Mesendoderm (in vitro differentiated cells): ENCODE data around the gene TEX38.
"Not testable (repeated sequence)": the region's sequence is repeated elsewhere in the genome, so short reads cannot be mapped to it uniquely, and the experiment has no call there.

Source experiments
- DNase-seq: peaks from one replicate; pipeline ENCODE4 v3.0.0; 2013
- H2AK5ac ChIP-seq: 2 replicates; pipeline ENCODE4 v1.6.1; 2013; ENCODE audit warnings: low read length, inconsistent platforms
- H2BK120ac ChIP-seq: 2 replicates; pipeline ENCODE4 v1.6.1; 2013; ENCODE audit warnings: low read depth, mild to moderate bottlenecking, low read length, moderate library complexity, mixed read lengths
- H2BK15ac ChIP-seq: replicated peaks from 2 replicates; pipeline ENCODE4 v1.6.1; 2013; ENCODE audit warnings: low read depth, mild to moderate bottlenecking, moderate library complexity
- H2BK5ac ChIP-seq: 2 replicates; pipeline ENCODE4 v1.6.1; 2013; ENCODE audit warnings: low read length, inconsistent platforms
- H3K18ac ChIP-seq: 2 replicates; pipeline ENCODE4 v1.6.1; 2013; ENCODE audit warnings: mild to moderate bottlenecking, low read length, mixed read lengths
- H3K23ac ChIP-seq: one replicate; pipeline ENCODE4 v1.6.1; 2013; ENCODE audit warnings: low read length
- H3K27ac ChIP-seq: 2 replicates; pipeline ENCODE4 v1.5.1; 2013; ENCODE audit warnings: low read depth, mild to moderate bottlenecking, inconsistent platforms, low read length, moderate library complexity
- H3K27me3 ChIP-seq: 2 replicates; pipeline ENCODE4 v1.6.1; 2013; ENCODE audit warnings: low read length, control low read depth, mild to moderate bottlenecking, inconsistent platforms; ENCODE audit not compliant: insufficient read depth, poor library complexity
- H3K36me3 ChIP-seq: 2 replicates; pipeline ENCODE4 v1.6.1; 2013; ENCODE audit warnings: low read length, inconsistent platforms; ENCODE audit not compliant: control insufficient read depth, insufficient read depth
- H3K4ac ChIP-seq: one replicate; pipeline ENCODE4 v1.6.1; 2013; ENCODE audit warnings: low read depth, mild to moderate bottlenecking, low read length, moderate library complexity
- H3K4me1 ChIP-seq: 2 replicates; pipeline ENCODE4 v1.6.1; 2013; ENCODE audit warnings: low read depth, low read length, inconsistent platforms; ENCODE audit not compliant: control insufficient read depth
- H3K4me2 ChIP-seq: 2 replicates; pipeline ENCODE4 v1.6.1; 2013; ENCODE audit warnings: low read length
- H3K4me3 ChIP-seq: 2 replicates; pipeline ENCODE4 v1.5.1; 2013; ENCODE audit warnings: mild to moderate bottlenecking, low read length
- H3K56ac ChIP-seq: one replicate; pipeline ENCODE4 v1.6.1; 2013; ENCODE audit warnings: low read length
- H3K79me1 ChIP-seq: 2 replicates; pipeline ENCODE4 v1.6.1; 2013; ENCODE audit warnings: low read length, inconsistent platforms
- H3K79me2 ChIP-seq: 2 replicates; pipeline ENCODE4 v1.6.1; 2013; ENCODE audit warnings: mild to moderate bottlenecking, low read length; ENCODE audit not compliant: control insufficient read depth, insufficient read depth
- H3K9ac ChIP-seq: 2 replicates; pipeline ENCODE4 v1.6.1; 2013; ENCODE audit warnings: low read length, inconsistent platforms
- H4K5ac ChIP-seq: one replicate; pipeline ENCODE4 v1.6.1; 2013; ENCODE audit warnings: low read length
- H4K8ac ChIP-seq: one replicate; pipeline ENCODE4 v1.6.1; 2013; ENCODE audit warnings: low read depth, mild to moderate bottlenecking, control low read depth, low read length, moderate library complexity
- whole genome bisulfite sequencing: extraction: QIAGEN DNeasy Blood & Tissue Kit; methylation state at CpG from one replicate; pipeline ENCODE4 v1.1.7; 2013; ENCODE audit warnings: low lambda C conversion rate, missing lambda C conversion rate; ENCODE audit not compliant: insufficient coverage; ENCODE audit errors: extremely low coverage; 5-methylcytosine and 5-hydroxymethylcytosine counted together

TEX38 gene

GRCh38 chr1:46651152-46651551 lies 20.5 kb upstream of the TEX38 start:
- H3K79me1 ChIP-seq, H3K36me3 ChIP-seq, H3K23ac ChIP-seq, H2AK5ac ChIP-seq, H3K4ac ChIP-seq, H3K4me2 ChIP-seq, H3K27ac ChIP-seq, H3K79me2 ChIP-seq, DNase-seq, H2BK120ac ChIP-seq, H4K5ac ChIP-seq, H3K27me3 ChIP-seq, H3K4me3 ChIP-seq, H3K4me1 ChIP-seq, H3K18ac ChIP-seq, H4K8ac ChIP-seq, H2BK5ac ChIP-seq, H2BK15ac ChIP-seq, H3K9ac ChIP-seq, H3K56ac ChIP-seq: not testable (repeated sequence)
- WGBS: no CpG with 5 or more reads among the region's 3 CpGs

GRCh38 chr1:46652321-46653100 lies 19.1 kb upstream of the TEX38 start:
- Histone ChIP-seq H3K4me3 (no peak overlapping the region), H3K4ac (no peak overlapping the region), H3K18ac (no peak overlapping the region), H2BK120ac (no peak overlapping the region), H3K9ac (no peak overlapping the region), H3K27ac (no peak overlapping the region), H3K23ac (no peak overlapping the region), H3K36me3 (no peaks in the 10 kb centered on the region), H2BK15ac (no peak overlapping the region), H3K56ac (no peak overlapping the region), H2AK5ac (no peak overlapping the region), H3K27me3 (no peaks in the 10 kb centered on the region), H4K8ac (no peak overlapping the region), H3K4me2 (no peak overlapping the region), H3K4me1 (no peaks in the 10 kb centered on the region), H3K79me1 (no peaks in the 10 kb centered on the region), H2BK5ac (no peak overlapping the region), H3K79me2 (no peaks in the 10 kb centered on the region), H4K5ac (no peak overlapping the region)
- no CpG with 5 or more reads among the region's 6 CpGs for WGBS
- DNase-seq: no peak

GRCh38 chr1:46653405-46653958 lies 18.2 kb upstream of the TEX38 start:
- no peak overlapping the region for H3K56ac ChIP-seq
- H3K4me3 ChIP-seq: no peak overlapping the region

GRCh38 chr1:46654012-46654411 lies 17.6 kb upstream of the TEX38 start:
- Histone ChIP-seq H2AK5ac (no peak overlapping the region), H2BK5ac (no peak overlapping the region), H3K4ac (no peak overlapping the region), H3K79me1 (no peaks in the 10 kb centered on the region), H3K36me3 (no peaks in the 10 kb centered on the region), H3K27ac (no peak overlapping the region), H3K23ac (no peak overlapping the region), H3K4me2 (no peak overlapping the region), H3K27me3 (no peaks in the 10 kb centered on the region), H3K4me3 (no peak overlapping the region), H4K8ac (no peak overlapping the region), H3K9ac (no peak overlapping the region), H3K56ac (no peak overlapping the region), H3K4me1 (no peaks in the 10 kb centered on the region), H3K18ac (no peak overlapping the region), H2BK120ac (no peak overlapping the region), H4K5ac (no peak overlapping the region), H3K79me2 (no peaks in the 10 kb centered on the region), H2BK15ac (no peak overlapping the region)
- DNase-seq: no peak
- no CpG with 5 or more reads among the region's 1 CpG for WGBS

More at GRCh38 chr1:46653405-46653958, 18.2 kb upstream of the TEX38 start:
- no peak overlapping the region for H4K5ac ChIP-seq
- no peak overlapping the region for H3K9ac ChIP-seq
- no peaks in the 10 kb centered on the region for H3K79me1 ChIP-seq
- H3K36me3 ChIP-seq: no peaks in the 10 kb centered on the region
- H2BK120ac ChIP-seq: no peak overlapping the region
- no peak overlapping the region for H2AK5ac ChIP-seq
- WGBS: no CpG with 5 or more reads among the region's 2 CpGs
- H2BK5ac ChIP-seq: no peak overlapping the region
- H3K4ac ChIP-seq: no peak overlapping the region
- H3K4me2 ChIP-seq: no peak overlapping the region
- H3K27ac ChIP-seq: no peak overlapping the region
- H3K4me1 ChIP-seq: no peaks in the 10 kb centered on the region
- H3K27me3 ChIP-seq: no peaks in the 10 kb centered on the region
- no peak overlapping the region for H3K18ac ChIP-seq
- no peak overlapping the region for H4K8ac ChIP-seq
- no peak for DNase-seq
- H3K79me2 ChIP-seq: no peaks in the 10 kb centered on the region
- no peak overlapping the region for H2BK15ac ChIP-seq
- no peak overlapping the region for H3K23ac ChIP-seq

GRCh38 chr1:46654698-46655097 lies 17.0 kb upstream of the TEX38 start:
- H3K4ac ChIP-seq, DNase-seq, H3K27ac ChIP-seq, H2BK120ac ChIP-seq, H2BK15ac ChIP-seq, H2BK5ac ChIP-seq, H3K23ac ChIP-seq, H3K4me1 ChIP-seq, H3K9ac ChIP-seq, H3K79me1 ChIP-seq, H3K27me3 ChIP-seq, H2AK5ac ChIP-seq, H4K5ac ChIP-seq, H3K36me3 ChIP-seq, H4K8ac ChIP-seq, H3K4me3 ChIP-seq, H3K56ac ChIP-seq, H3K4me2 ChIP-seq, H3K79me2 ChIP-seq, H3K18ac ChIP-seq: not testable (repeated sequence)
- WGBS: no CpG with 5 or more reads among the region's 2 CpGs

- H3K79me1 ChIP-seq: no peaks in the 10 kb centered on the region
- DNase-seq: no peak
- H2BK5ac ChIP-seq: no peak overlapping the region
- H3K4me1 ChIP-seq: no peaks in the 10 kb centered on the region
- no peak overlapping the region for H3K27ac ChIP-seq
- no peaks in the 10 kb centered on the region for H3K79me2 ChIP-seq
- H2BK120ac ChIP-seq: no peak overlapping the region
- no peaks in the 10 kb centered on the region for H3K36me3 ChIP-seq
- H3K9ac ChIP-seq: no peak overlapping the region
- no peak overlapping the region for H4K5ac ChIP-seq
- no peak overlapping the region for H3K4ac ChIP-seq
- no peaks in the 10 kb centered on the region for H3K27me3 ChIP-seq
- no peak overlapping the region for H3K23ac ChIP-seq
- H3K18ac ChIP-seq: no peak overlapping the region
- H3K4me2 ChIP-seq: no peak overlapping the region
- no peak overlapping the region for H4K8ac ChIP-seq
- H3K4me3 ChIP-seq: no peak overlapping the region
- H2BK15ac ChIP-seq: no peak overlapping the region
- no peak overlapping the region for H2AK5ac ChIP-seq
- no peak overlapping the region for H3K56ac ChIP-seq
Observed at GRCh38 chr1:46655848-46656247, 15.8 kb upstream of the TEX38 start.
